WERI-Rb-1 (cell line): ENCODE data around the gene CCDC93.

Source experiments
- DNase-seq: peaks from one replicate; pipeline ENCODE4 v3.0.0-alpha.2; 2020
- H3K27ac ChIP-seq: fragments of 250-450 bp; sonication (Bioruptor Pico); 2 replicates; pipeline ENCODE4 v1.5.1; 2020; ENCODE audit warnings: mild to moderate bottlenecking, moderate library complexity
- H3K27me3 ChIP-seq: fragments of 250-450 bp; sonication (Bioruptor Pico); 2 replicates; pipeline ENCODE4 v1.5.1; 2021; ENCODE audit warnings: mild to moderate bottlenecking, low read depth, moderate library complexity; ENCODE audit not compliant: insufficient read depth, severe bottlenecking
- H3K36me3 ChIP-seq: fragments of 250-450 bp; sonication (Bioruptor Pico); 2 replicates; pipeline ENCODE4 v1.5.1; 2020; ENCODE audit warnings: mild to moderate bottlenecking, moderate library complexity
- H3K4me3 ChIP-seq: 2 replicates; pipeline ENCODE4 v1.5.1; 2011; ENCODE audit warnings: low read depth, mild to moderate bottlenecking, control low read depth, low read length
- H3K9me3 ChIP-seq: fragments of 250-450 bp; sonication (Bioruptor Pico); 2 replicates; pipeline ENCODE4 v1.5.1; 2021; ENCODE audit warnings: mild to moderate bottlenecking, moderate library complexity; ENCODE audit not compliant: severe bottlenecking
- TF ChIP-seq, protein P1 (sequence below): IDR thresholded peaks from 2 replicates; pipeline ENCODE4 v1.5.1; 2011; ENCODE audit warnings: low read depth, mild to moderate bottlenecking, control low read depth, inconsistent platforms, low read length

The CCDC93 gene

GRCh38 chr2:117960231-117960630, 53.6 kb downstream of the CCDC93 start:
- Histone ChIP-seq H3K36me3 (peaks cover 9% of the 10 kb centered on the region), H3K27ac (no peak overlapping the region), H3K4me3 (no peak overlapping the region), H3K9me3 (no peaks in the 10 kb centered on the region), H3K27me3 (no peaks in the 10 kb centered on the region)
- no peak for DNase-seq
- TF ChIP-seq, protein P1, sequence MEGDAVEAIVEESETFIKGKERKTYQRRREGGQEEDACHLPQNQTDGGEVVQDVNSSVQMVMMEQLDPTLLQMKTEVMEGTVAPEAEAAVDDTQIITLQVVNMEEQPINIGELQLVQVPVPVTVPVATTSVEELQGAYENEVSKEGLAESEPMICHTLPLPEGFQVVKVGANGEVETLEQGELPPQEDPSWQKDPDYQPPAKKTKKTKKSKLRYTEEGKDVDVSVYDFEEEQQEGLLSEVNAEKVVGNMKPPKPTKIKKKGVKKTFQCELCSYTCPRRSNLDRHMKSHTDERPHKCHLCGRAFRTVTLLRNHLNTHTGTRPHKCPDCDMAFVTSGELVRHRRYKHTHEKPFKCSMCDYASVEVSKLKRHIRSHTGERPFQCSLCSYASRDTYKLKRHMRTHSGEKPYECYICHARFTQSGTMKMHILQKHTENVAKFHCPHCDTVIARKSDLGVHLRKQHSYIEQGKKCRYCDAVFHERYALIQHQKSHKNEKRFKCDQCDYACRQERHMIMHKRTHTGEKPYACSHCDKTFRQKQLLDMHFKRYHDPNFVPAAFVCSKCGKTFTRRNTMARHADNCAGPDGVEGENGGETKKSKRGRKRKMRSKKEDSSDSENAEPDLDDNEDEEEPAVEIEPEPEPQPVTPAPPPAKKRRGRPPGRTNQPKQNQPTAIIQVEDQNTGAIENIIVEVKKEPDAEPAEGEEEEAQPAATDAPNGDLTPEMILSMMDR, result no peak

DNA sequence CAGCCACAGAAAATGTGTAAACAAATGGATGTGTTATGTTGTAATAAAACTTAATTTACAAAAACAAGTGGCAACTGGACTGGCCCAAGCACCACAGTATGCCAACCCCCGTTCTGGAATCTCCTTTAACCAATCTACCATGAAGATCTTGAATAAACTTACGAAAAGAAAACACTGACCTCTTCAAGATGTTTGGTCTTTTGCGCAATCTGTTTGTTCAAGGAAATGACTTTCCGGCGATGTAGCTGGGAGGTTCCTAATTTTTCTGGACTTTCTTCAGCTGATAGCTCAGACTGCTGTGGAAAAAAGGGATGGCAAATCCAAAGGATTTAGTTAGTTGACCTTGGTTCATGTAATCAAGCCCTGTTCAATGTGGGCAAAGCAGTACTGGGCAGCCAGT, 55.7 kb downstream of the CCDC93 start:
- Histone ChIP-seq H3K36me3 (peaks cover 9% of the 10 kb centered on the region), H3K27ac (no peak overlapping the region), H3K4me3 (no peak overlapping the region), H3K27me3 (no peaks in the 10 kb centered on the region), H3K9me3 (no peaks in the 10 kb centered on the region)
- TF ChIP-seq, protein P1, result no peak
- no peak for DNase-seq

DNA sequence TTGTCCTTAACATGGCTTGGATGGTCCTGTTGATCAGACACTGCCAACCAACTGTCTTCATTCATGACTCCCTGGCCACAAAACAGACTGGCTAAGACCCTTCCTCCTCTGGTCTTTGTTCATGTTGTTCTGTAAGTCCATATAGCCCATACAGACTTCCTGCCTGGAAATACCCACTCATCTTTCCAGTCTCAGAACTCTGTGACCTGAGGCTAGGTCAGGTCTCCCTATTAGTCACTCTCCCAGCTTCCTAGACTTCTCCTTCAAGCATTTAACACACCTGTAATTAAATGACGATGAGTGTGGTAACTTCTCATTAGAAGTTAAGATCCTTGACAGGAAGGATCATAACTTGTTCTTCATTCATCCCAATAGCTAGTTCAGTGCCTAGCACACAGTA, 56.3 kb downstream of the CCDC93 start:
- peaks cover 9% of the 10 kb centered on the region for H3K36me3 ChIP-seq
- no peak overlapping the region for H3K27ac ChIP-seq
- H3K9me3 ChIP-seq, result no peaks in the 10 kb centered on the region
- DNase-seq, result no peak
- H3K27me3 ChIP-seq, result no peaks in the 10 kb centered on the region
- H3K4me3 ChIP-seq, result no peak overlapping the region
- TF ChIP-seq, protein P1, result no peak

DNA sequence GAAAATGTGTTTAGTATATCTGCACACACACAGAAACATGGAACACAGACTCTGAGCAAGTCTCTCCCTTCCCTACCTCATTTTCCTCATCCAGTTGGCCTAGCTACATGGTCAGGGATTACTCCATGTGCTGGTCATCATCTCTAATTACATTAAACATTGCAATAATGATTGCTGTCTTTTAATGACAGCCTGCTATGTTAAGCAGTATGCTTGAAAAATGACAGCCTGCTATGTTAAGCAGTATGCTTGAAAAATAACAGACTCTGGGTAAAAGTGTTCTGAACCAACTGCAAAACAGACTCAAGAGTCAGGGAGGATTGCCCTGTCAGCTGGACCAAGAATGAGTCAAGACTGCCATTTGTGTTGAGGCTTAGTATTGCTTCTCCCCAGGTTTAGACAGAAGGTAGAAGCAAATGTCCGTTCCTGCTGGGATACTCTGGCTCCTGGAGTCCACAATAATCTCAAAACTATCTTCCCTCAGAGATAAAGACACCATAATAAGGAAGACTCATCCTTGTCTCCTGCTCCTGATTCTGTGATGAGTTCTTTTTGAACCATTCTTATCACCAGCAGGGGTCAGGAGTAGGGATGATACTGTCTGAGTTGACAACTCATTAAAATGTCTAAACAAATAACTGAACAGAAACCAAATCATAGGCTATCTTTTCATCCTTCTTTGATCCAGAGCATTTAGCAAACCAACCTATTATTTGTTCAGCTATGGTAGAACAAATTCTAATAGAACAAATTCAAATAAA, 57.7 kb downstream of the CCDC93 start:
- Histone ChIP-seq H3K27me3 (no peaks in the 10 kb centered on the region), H3K9me3 (no peaks in the 10 kb centered on the region), H3K36me3 (peaks cover 15% of the 10 kb centered on the region), H3K27ac (no peak overlapping the region), H3K4me3 (no peak overlapping the region)
- TF ChIP-seq, protein P1, result no peak
- no peak for DNase-seq

- H3K27me3 ChIP-seq, result no peaks in the 10 kb centered on the region
- no peaks in the 10 kb centered on the region for H3K9me3 ChIP-seq
- DNase-seq, result no peak
- no peak overlapping the region for H3K27ac ChIP-seq
- no peak overlapping the region for H3K4me3 ChIP-seq
- TF ChIP-seq, protein P1, result no peak
- H3K36me3 ChIP-seq, result peaks cover 21% of the 10 kb centered on the region
Observed at GRCh38 chr2:117953231-117953630, 60.6 kb downstream of the CCDC93 start.

DNA sequence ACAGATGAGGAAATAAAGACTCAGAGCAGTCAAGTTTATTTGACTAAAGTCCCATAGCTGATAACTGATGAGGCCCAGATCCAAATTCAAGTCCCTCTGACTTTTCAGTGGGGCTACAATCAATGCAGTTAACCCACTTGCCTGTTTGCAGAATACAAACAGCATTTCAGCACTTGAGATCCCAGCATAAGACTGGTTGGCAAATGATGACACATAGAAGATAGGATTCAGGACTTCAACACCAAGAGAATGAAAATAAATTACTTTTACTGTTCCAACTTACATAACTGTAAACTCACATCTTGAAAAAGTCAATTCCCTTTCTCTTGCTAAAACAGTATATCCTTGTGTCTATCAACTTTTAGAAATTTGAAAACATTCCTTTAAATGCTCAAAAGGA, 61.2 kb downstream of the CCDC93 start:
- TF ChIP-seq, protein P1, result no peak
- peaks cover 26% of the 10 kb centered on the region for H3K36me3 ChIP-seq
- no peaks in the 10 kb centered on the region for H3K9me3 ChIP-seq
- no peak for DNase-seq
- no peak overlapping the region for H3K4me3 ChIP-seq
- H3K27me3 ChIP-seq, result no peaks in the 10 kb centered on the region
- H3K27ac ChIP-seq, result no peak overlapping the region
